ENCODE data around the gene ST7. TPM values are rescaled to one million over a fixed set of nuclear protein-coding genes. Genes with fewer than 3 reads are reported as not detected.

The ST7 gene
- polyA plus RNA-seq, 1 donor from 2014 or later, result 76.8 TPM

GRCh38 chr7:116985575-116985974 is 32.3 kb downstream of the ST7 start:
- H2AFZ ChIP-seq (ENCODE audit: low read depth, low read length), result no peak overlapping the region
- H3K9me3 ChIP-seq (ENCODE audit: low read length), result no peaks in the 10 kb centered on the region
- H3K27ac ChIP-seq (ENCODE audit: low read length), result no peak overlapping the region
- H3K36me3 ChIP-seq (ENCODE audit: insufficient read depth, low read length), result no peaks in the 10 kb centered on the region
- no peaks in the 10 kb centered on the region for H3K9me2 ChIP-seq (ENCODE audit: insufficient read depth, low read length)
- no peaks in the 10 kb centered on the region for H3K27me3 ChIP-seq (ENCODE audit: insufficient read depth, low read depth, low read length)
- no peak overlapping the region for H3K9ac ChIP-seq (ENCODE audit: low read length)
- no peaks in the 10 kb centered on the region for H3K79me2 ChIP-seq (replicated peaks; ENCODE audit: insufficient read depth, low read length)
- TF ChIP-seq SMC3 (conservative IDR thresholded peaks at IDR 0.05; ENCODE audit: poor library complexity) (no peak), REST (IDR thresholded peaks at IDR 0.05; ENCODE audit: borderline replicate concordance) (no peak), MXI1 (conservative IDR thresholded peaks at IDR 0.05; ENCODE audit: poor library complexity, severe bottlenecking) (no peak), POLR2AphosphoS5 (IDR thresholded peaks at IDR 0.05) (no peak), CTCF (IDR thresholded peaks at IDR 0.05; ENCODE audit: poor library complexity, severe bottlenecking) (no peak), EZH2 (IDR thresholded peaks at IDR 0.05; ENCODE audit: borderline replicate concordance, insufficient read depth, low read length, poor library complexity, severe bottlenecking) (no peak), TAF1 (IDR thresholded peaks at IDR 0.05; ENCODE audit: low read depth) (no peak), RAD21 (conservative IDR thresholded peaks at IDR 0.05) (no peak), EP300 (conservative IDR thresholded peaks at IDR 0.05; ENCODE audit: poor library complexity, severe bottlenecking) (no peak)
- no peak overlapping the region for H3K4me3 ChIP-seq (ENCODE audit: low read length)
- H4K20me1 ChIP-seq (ENCODE audit: insufficient read depth), result no peaks in the 10 kb centered on the region
- no peak overlapping the region for H3K4me2 ChIP-seq (ENCODE audit: low read length)
- no peaks in the 10 kb centered on the region for H3F3A ChIP-seq (ENCODE audit: insufficient read depth, low read length, poor library complexity, severe bottlenecking)

- H3K9me2 ChIP-seq (ENCODE audit: insufficient read depth, low read length), result no peaks in the 10 kb centered on the region
- H4K20me1 ChIP-seq (ENCODE audit: insufficient read depth), result no peaks in the 10 kb centered on the region
- H3K79me2 ChIP-seq (replicated peaks; ENCODE audit: insufficient read depth, low read length), result no peaks in the 10 kb centered on the region
- H3F3A ChIP-seq (ENCODE audit: insufficient read depth, low read length, poor library complexity, severe bottlenecking), result no peaks in the 10 kb centered on the region
- H3K4me3 ChIP-seq (ENCODE audit: low read length), result no peak overlapping the region
- H3K4me2 ChIP-seq (ENCODE audit: low read length), result no peak overlapping the region
- H3K36me3 ChIP-seq (ENCODE audit: insufficient read depth, low read length), result no peaks in the 10 kb centered on the region
- TF ChIP-seq CTCF (IDR thresholded peaks at IDR 0.05; ENCODE audit: poor library complexity, severe bottlenecking) (no peak), POLR2AphosphoS5 (IDR thresholded peaks at IDR 0.05) (no peak), EP300 (conservative IDR thresholded peaks at IDR 0.05; ENCODE audit: poor library complexity, severe bottlenecking) (no peak), EZH2 (IDR thresholded peaks at IDR 0.05; ENCODE audit: borderline replicate concordance, insufficient read depth, low read length, poor library complexity, severe bottlenecking) (no peak), SMC3 (conservative IDR thresholded peaks at IDR 0.05; ENCODE audit: poor library complexity) (no peak), TAF1 (IDR thresholded peaks at IDR 0.05; ENCODE audit: low read depth) (no peak)
- no peak overlapping the region for H3K27ac ChIP-seq (ENCODE audit: low read length)
- H3K9ac ChIP-seq (ENCODE audit: low read length), result no peak overlapping the region
- H3K9me3 ChIP-seq (ENCODE audit: low read length), result no peaks in the 10 kb centered on the region
- no peaks in the 10 kb centered on the region for H3K27me3 ChIP-seq (ENCODE audit: insufficient read depth, low read depth, low read length)
- H2AFZ ChIP-seq (ENCODE audit: low read depth, low read length), result no peak overlapping the region
Observed at GRCh38 chr7:116986611-116987565, 33.6 kb downstream of the ST7 start.
